Measurements from ENCODE around the gene PTPRD. TPM values are rescaled to one million over a fixed set of nuclear protein-coding genes. Genes with fewer than 3 reads are reported as not detected.
"Not testable (repeated sequence)": the region's sequence is repeated elsewhere in the genome, so short reads cannot be mapped to it uniquely, and the experiment has no call there.

PTPRD gene
- total and polyA plus RNA-seq, 5 donors from 2014 or later = 0.47 TPM; not detected in 4

GRCh38 chr9:8968350-8968749 is 1644.5 kb downstream of the PTPRD start:
- H3K4me1 Mint-ChIP-seq; DNase-seq; H3K4me1 ChIP-seq (ENCODE audit: control insufficient read depth, insufficient read depth, low read length, poor library complexity, severe bottlenecking); H3K27ac Mint-ChIP-seq; ATAC-seq (ENCODE audit: low read depth in 2 of 2); H3K27me3 ChIP-seq (ENCODE audit: control insufficient read depth, insufficient read depth, low read length); H3K27ac ChIP-seq (ENCODE audit: insufficient read depth, low read length, poor library complexity, severe bottlenecking); H3K4me3 Mint-ChIP-seq; H3K36me3 Mint-ChIP-seq; H3K4me3 ChIP-seq (ENCODE audit: low read depth, low read length); H3K9me3 ChIP-seq (ENCODE audit: control insufficient read depth in 2 of 2, low read length in 2 of 2); H3K27me3 Mint-ChIP-seq; H3K36me3 ChIP-seq (ENCODE audit: control insufficient read depth, insufficient read depth, low read length): not testable (repeated sequence)
- peaks cover 2 to 32% (median 4%) of the 10 kb centered on the region in 7 donors for H3K9me3 Mint-ChIP-seq

DNA sequence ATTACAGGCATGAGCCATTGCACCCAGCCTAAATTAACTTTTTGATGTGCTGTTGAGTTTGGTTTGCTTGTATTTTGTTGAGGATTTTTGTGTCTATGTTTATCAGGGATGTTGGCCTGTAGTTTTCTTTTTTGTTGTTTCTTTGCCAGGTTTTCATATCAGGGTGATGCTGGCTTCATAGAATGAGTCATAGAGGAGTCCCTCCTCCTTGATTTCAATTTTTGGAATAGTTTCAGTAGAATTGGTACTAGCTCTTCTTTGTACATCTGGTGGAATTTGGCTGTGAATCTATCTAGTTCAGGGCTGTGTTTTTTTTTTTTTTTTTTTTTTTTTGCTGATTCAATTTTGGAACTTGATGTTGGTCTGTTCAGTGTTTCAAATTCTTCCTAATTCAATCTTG is 1648.9 kb downstream of the PTPRD start:
- no peaks in the 10 kb centered on the region for H3K4me1 Mint-ChIP-seq
- no peaks in the 10 kb centered on the region for H3K27me3 ChIP-seq (ENCODE audit: control insufficient read depth, insufficient read depth, low read length)
- ATAC-seq (ENCODE audit: low read depth in 2 of 2) = no peak
- H3K4me1 ChIP-seq (ENCODE audit: control insufficient read depth, insufficient read depth, low read length, poor library complexity, severe bottlenecking) = no peaks in the 10 kb centered on the region
- H3K9me3 ChIP-seq (ENCODE audit: control insufficient read depth in 2 of 2, low read length in 2 of 2) = no peaks in the 10 kb centered on the region
- no peak overlapping the region for H3K4me3 ChIP-seq (ENCODE audit: low read depth, low read length)
- no peak overlapping the region for H3K27ac Mint-ChIP-seq
- peaks cover 0 to 35% (median 7%) of the 10 kb centered on the region in 7 donors for H3K9me3 Mint-ChIP-seq
- no peaks in the 10 kb centered on the region for H3K36me3 Mint-ChIP-seq
- no peak overlapping the region for H3K27ac ChIP-seq (ENCODE audit: insufficient read depth, low read length, poor library complexity, severe bottlenecking)
- no peaks in the 10 kb centered on the region for H3K27me3 Mint-ChIP-seq
- H3K4me3 Mint-ChIP-seq = no peak overlapping the region
- no peaks in the 10 kb centered on the region for H3K36me3 ChIP-seq (ENCODE audit: control insufficient read depth, insufficient read depth, low read length)
- DNase-seq = no peak

- H3K9me3 Mint-ChIP-seq = peaks cover 0 to 30% (median 7%) of the 10 kb centered on the region in 7 donors
- no peak overlapping the region for H3K27ac Mint-ChIP-seq
- Histone ChIP-seq H3K4me1 (ENCODE audit: control insufficient read depth, insufficient read depth, low read length, poor library complexity, severe bottlenecking) (no peaks in the 10 kb centered on the region), H3K4me3 (ENCODE audit: low read depth, low read length) (no peak overlapping the region), H3K27me3 (ENCODE audit: control insufficient read depth, insufficient read depth, low read length) (no peaks in the 10 kb centered on the region), H3K36me3 (ENCODE audit: control insufficient read depth, insufficient read depth, low read length) (no peaks in the 10 kb centered on the region), H3K9me3 (ENCODE audit: control insufficient read depth in 2 of 2, low read length in 2 of 2) (no peaks in the 10 kb centered on the region), H3K27ac (ENCODE audit: insufficient read depth, low read length, poor library complexity, severe bottlenecking) (no peak overlapping the region)
- no peaks in the 10 kb centered on the region for H3K4me1 Mint-ChIP-seq
- no peaks in the 10 kb centered on the region for H3K36me3 Mint-ChIP-seq
- ATAC-seq (ENCODE audit: low read depth in 2 of 2) = no peak
- H3K27me3 Mint-ChIP-seq = no peaks in the 10 kb centered on the region
- no peak for DNase-seq
- no peak overlapping the region for H3K4me3 Mint-ChIP-seq
Measured at GRCh38 chr9:8962084-8962483, 1650.7 kb downstream of the PTPRD start.

DNA sequence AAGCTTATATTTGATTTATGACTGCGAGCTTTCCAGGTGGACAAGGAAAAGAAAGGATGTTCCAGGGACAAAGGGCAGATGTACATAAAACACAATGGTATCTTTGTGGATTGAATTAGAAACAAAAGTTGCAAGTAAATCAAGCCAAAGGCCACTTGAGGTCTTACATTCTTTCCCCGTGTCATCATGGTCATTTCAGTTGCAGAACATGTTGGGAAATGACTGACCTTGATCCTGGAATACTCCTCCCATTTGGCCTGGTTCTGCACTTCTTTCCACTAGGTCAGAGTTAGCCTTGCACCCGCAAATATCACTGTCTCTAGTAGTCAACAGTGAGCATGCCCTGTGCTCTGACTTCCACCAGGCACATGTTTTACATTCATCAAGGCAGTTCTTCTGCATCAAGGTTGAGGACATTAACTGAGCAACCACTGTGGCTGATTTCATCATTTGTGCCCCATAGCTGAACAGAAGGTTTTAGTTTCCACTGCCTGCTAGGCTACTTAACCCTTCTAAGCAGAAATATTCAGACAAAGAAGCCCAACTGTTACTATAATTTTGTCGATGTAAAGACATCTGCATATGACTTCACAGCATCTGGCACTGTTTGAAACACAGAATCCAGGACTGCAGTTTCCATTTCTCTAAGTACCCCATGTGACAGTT is 1651.5 kb downstream of the PTPRD start:
- no peak overlapping the region for H3K27ac Mint-ChIP-seq
- DNase-seq (no peak), ATAC-seq (ENCODE audit: low read depth in 2 of 2) (no peak)
- H3K4me1 Mint-ChIP-seq = no peaks in the 10 kb centered on the region
- Histone ChIP-seq H3K27ac (ENCODE audit: insufficient read depth, low read length, poor library complexity, severe bottlenecking) (no peak overlapping the region), H3K27me3 (ENCODE audit: control insufficient read depth, insufficient read depth, low read length) (no peaks in the 10 kb centered on the region), H3K36me3 (ENCODE audit: control insufficient read depth, insufficient read depth, low read length) (no peaks in the 10 kb centered on the region), H3K4me3 (ENCODE audit: low read depth, low read length) (no peak overlapping the region), H3K4me1 (ENCODE audit: control insufficient read depth, insufficient read depth, low read length, poor library complexity, severe bottlenecking) (no peaks in the 10 kb centered on the region), H3K9me3 (ENCODE audit: control insufficient read depth in 2 of 2, low read length in 2 of 2) (no peaks in the 10 kb centered on the region)
- H3K36me3 Mint-ChIP-seq = no peaks in the 10 kb centered on the region
- no peak overlapping the region for H3K4me3 Mint-ChIP-seq
- H3K9me3 Mint-ChIP-seq = peaks cover 0 to 23% (median 8%) of the 10 kb centered on the region in 7 donors
- no peaks in the 10 kb centered on the region for H3K27me3 Mint-ChIP-seq

DNA sequence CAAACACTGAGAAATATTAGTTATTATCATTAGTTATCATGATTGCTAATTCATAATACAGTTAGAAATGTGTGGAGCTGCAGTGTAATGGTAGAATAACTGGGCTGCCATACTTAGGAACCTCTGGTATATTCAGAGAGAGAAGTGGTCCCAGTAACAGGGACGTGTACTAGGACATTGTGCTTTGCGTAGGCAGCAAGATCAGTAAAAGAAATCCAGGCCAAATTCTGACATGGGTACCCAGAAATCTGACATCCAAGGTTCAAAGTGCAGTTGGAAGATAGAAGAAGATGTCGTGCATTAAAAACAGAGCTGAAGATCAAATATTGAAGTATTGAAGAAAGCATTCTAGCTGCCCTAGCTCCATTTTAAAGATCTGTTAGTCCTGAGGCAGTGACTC is 1652.5 kb downstream of the PTPRD start:
- H3K36me3 Mint-ChIP-seq = no peaks in the 10 kb centered on the region

GRCh38 chr9:8958358-8958757 is 1654.4 kb downstream of the PTPRD start:
- Histone ChIP-seq H3K4me3 (ENCODE audit: low read depth, low read length) (no peak overlapping the region), H3K9me3 (ENCODE audit: control insufficient read depth in 2 of 2, low read length in 2 of 2) (no peaks in the 10 kb centered on the region), H3K4me1 (ENCODE audit: control insufficient read depth, insufficient read depth, low read length, poor library complexity, severe bottlenecking) (no peaks in the 10 kb centered on the region), H3K36me3 (ENCODE audit: control insufficient read depth, insufficient read depth, low read length) (no peaks in the 10 kb centered on the region), H3K27ac (ENCODE audit: insufficient read depth, low read length, poor library complexity, severe bottlenecking) (no peak overlapping the region), H3K27me3 (ENCODE audit: control insufficient read depth, insufficient read depth, low read length) (no peaks in the 10 kb centered on the region)
- no peaks in the 10 kb centered on the region for H3K27me3 Mint-ChIP-seq
- H3K27ac Mint-ChIP-seq = no peak overlapping the region
- ATAC-seq (ENCODE audit: low read depth in 2 of 2) = no peak
- peaks cover 2 to 12% (median 6%) of the 10 kb centered on the region in 7 donors for H3K9me3 Mint-ChIP-seq
- no peak overlapping the region for H3K4me3 Mint-ChIP-seq
- no peaks in the 10 kb centered on the region for H3K4me1 Mint-ChIP-seq
- DNase-seq = no peak
- no peaks in the 10 kb centered on the region for H3K36me3 Mint-ChIP-seq

More for the DNA sequence above, 1652.5 kb downstream of the PTPRD start:
- Mint-ChIP-seq H3K27me3 (no peaks in the 10 kb centered on the region), H3K4me1 (no peaks in the 10 kb centered on the region), H3K9me3 (peaks cover 2 to 14% (median 8%) of the 10 kb centered on the region in 7 donors), H3K4me3 (no peak overlapping the region), H3K27ac (no peak overlapping the region)
- H3K4me3 ChIP-seq (ENCODE audit: low read depth, low read length) = no peak overlapping the region
- H3K4me1 ChIP-seq (ENCODE audit: control insufficient read depth, insufficient read depth, low read length, poor library complexity, severe bottlenecking) = no peaks in the 10 kb centered on the region
- no peaks in the 10 kb centered on the region for H3K27me3 ChIP-seq (ENCODE audit: control insufficient read depth, insufficient read depth, low read length)
- no peak overlapping the region for H3K27ac ChIP-seq (ENCODE audit: insufficient read depth, low read length, poor library complexity, severe bottlenecking)
- H3K36me3 ChIP-seq (ENCODE audit: control insufficient read depth, insufficient read depth, low read length) = no peaks in the 10 kb centered on the region
- DNase-seq (no peak), ATAC-seq (ENCODE audit: low read depth in 2 of 2) (no peak)
- no peaks in the 10 kb centered on the region for H3K9me3 ChIP-seq (ENCODE audit: control insufficient read depth in 2 of 2, low read length in 2 of 2)

DNA sequence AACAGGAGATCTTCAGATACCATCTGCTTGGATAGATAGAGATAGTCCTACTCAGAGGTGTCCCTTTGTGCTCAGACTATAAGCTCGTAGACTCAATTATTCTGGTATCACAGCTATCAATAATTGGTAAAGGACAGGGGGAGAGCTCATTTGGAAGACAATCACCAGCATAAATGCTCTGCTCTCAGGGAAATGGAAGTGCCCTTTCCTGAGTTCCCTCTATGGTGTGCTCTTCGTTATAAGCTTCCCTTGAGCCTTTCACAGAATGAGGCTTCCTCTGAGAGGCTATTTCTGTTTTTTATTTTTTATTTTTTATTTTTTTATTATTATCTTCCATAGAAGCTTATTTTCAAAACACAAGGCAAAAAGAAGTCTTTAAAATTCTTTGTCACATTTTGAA is 1657.5 kb downstream of the PTPRD start:
- Histone ChIP-seq H3K27ac (ENCODE audit: insufficient read depth, low read length, poor library complexity, severe bottlenecking) (no peak overlapping the region), H3K9me3 (ENCODE audit: control insufficient read depth in 2 of 2, low read length in 2 of 2) (no peaks in the 10 kb centered on the region), H3K36me3 (ENCODE audit: control insufficient read depth, insufficient read depth, low read length) (no peaks in the 10 kb centered on the region), H3K4me1 (ENCODE audit: control insufficient read depth, insufficient read depth, low read length, poor library complexity, severe bottlenecking) (no peaks in the 10 kb centered on the region), H3K4me3 (ENCODE audit: low read depth, low read length) (no peak overlapping the region), H3K27me3 (ENCODE audit: control insufficient read depth, insufficient read depth, low read length) (no peaks in the 10 kb centered on the region)
- Mint-ChIP-seq H3K27ac (no peak overlapping the region), H3K4me1 (no peaks in the 10 kb centered on the region), H3K36me3 (no peaks in the 10 kb centered on the region), H3K27me3 (no peaks in the 10 kb centered on the region), H3K9me3 (peaks cover 2 to 10% (median 5%) of the 10 kb centered on the region in 7 donors), H3K4me3 (no peak overlapping the region)
- DNase-seq (no peak), ATAC-seq (ENCODE audit: low read depth in 2 of 2) (no peak)

GRCh38 chr9:8946461-8946860 is 1666.3 kb downstream of the PTPRD start:
- Mint-ChIP-seq H3K27me3 (peaks cover 4% of the 10 kb centered on the region), H3K4me3 (no peak overlapping the region), H3K4me1 (no peaks in the 10 kb centered on the region), H3K27ac (no peak overlapping the region), H3K36me3 (no peaks in the 10 kb centered on the region), H3K9me3 (peaks cover 0 to 8% (median 2%) of the 10 kb centered on the region in 7 donors)
- H3K36me3 ChIP-seq (ENCODE audit: control insufficient read depth, insufficient read depth, low read length) = no peaks in the 10 kb centered on the region
- H3K4me1 ChIP-seq (ENCODE audit: control insufficient read depth, insufficient read depth, low read length, poor library complexity, severe bottlenecking) = no peaks in the 10 kb centered on the region
- ATAC-seq (ENCODE audit: low read depth in 2 of 2) = no peak
- no peaks in the 10 kb centered on the region for H3K9me3 ChIP-seq (ENCODE audit: control insufficient read depth in 2 of 2, low read length in 2 of 2)
- H3K4me3 ChIP-seq (ENCODE audit: low read depth, low read length) = no peak overlapping the region
- no peaks in the 10 kb centered on the region for H3K27me3 ChIP-seq (ENCODE audit: control insufficient read depth, insufficient read depth, low read length)
- H3K27ac ChIP-seq (ENCODE audit: insufficient read depth, low read length, poor library complexity, severe bottlenecking) = no peak overlapping the region
- DNase-seq = no peak
